Lung (tissue), 12 donors: ENCODE results near the gene EHD3. TPM values are rescaled to one million over a fixed set of nuclear protein-coding genes. Genes with fewer than 3 reads are reported as not detected.

Experiments used
- ATAC-seq: fragments of 200-7000 bp; cut with Tn5 transposase; one replicate; pipeline ENCODE4 v1.9.1; 2020; ENCODE audit warnings: moderate number of reproducible peaks; ENCODE audit not compliant: insufficient read depth, low FRiP score
- DNase-seq, 3 donors: peaks; one replicate each; pipeline ENCODE4 v3.0.0-alpha.2; 2013 to 2017
- H3K27ac ChIP-seq, 2 donors: one replicate each; pipeline ENCODE4 v1.5.1; 2013; ENCODE audit warnings: mild to moderate bottlenecking in 2 of 2, moderate library complexity in 2 of 2, control low read depth in 1 of 2, inconsistent platforms in 1 of 2, low read depth in 1 of 2, low read length in 1 of 2
- H3K27me3 ChIP-seq, 3 donors: one replicate each; pipeline ENCODE4 v1.5.1; 2013; ENCODE audit warnings: low read length in 2 of 3; ENCODE audit not compliant: control insufficient read depth in 3 of 3, insufficient read depth in 3 of 3
- H3K36me3 ChIP-seq, 4 donors: one replicate each; pipeline ENCODE4 v1.5.1; 2013; ENCODE audit warnings: low read length in 4 of 4, mild to moderate bottlenecking in 1 of 4, moderate library complexity in 1 of 4; ENCODE audit not compliant: control insufficient read depth in 4 of 4, insufficient read depth in 4 of 4
- H3K4me1 ChIP-seq, 5 donors: one replicate each; pipeline ENCODE4 v1.5.1; 2013; ENCODE audit warnings: low read length in 5 of 5, mild to moderate bottlenecking in 2 of 5, moderate library complexity in 1 of 5; ENCODE audit not compliant: control insufficient read depth in 5 of 5, insufficient read depth in 5 of 5
- H3K4me3 ChIP-seq: one replicate; pipeline ENCODE4 v1.5.1; 2013; ENCODE audit warnings: mild to moderate bottlenecking, control low read depth, moderate library complexity
- H3K9ac ChIP-seq, 2 donors: one replicate each; pipeline ENCODE4 v1.5.1; 2013; ENCODE audit warnings: low read length in 2 of 2, control low read depth in 1 of 2; ENCODE audit not compliant: insufficient read depth in 1 of 2
- H3K9me3 ChIP-seq, 4 donors: one replicate each; pipeline ENCODE4 v1.5.1; 2013; ENCODE audit warnings: low read length in 3 of 4, mild to moderate bottlenecking in 1 of 4, moderate library complexity in 1 of 4; ENCODE audit not compliant: control insufficient read depth in 4 of 4, insufficient read depth in 3 of 4
- WGBS, 2 donors: extraction: QIAGEN DNeasy Blood & Tissue Kit; methylation state at CpG; one replicate each; pipeline ENCODE4 v1.1.7; 2013; 5-methylcytosine and 5-hydroxymethylcytosine counted together
- polyA plus RNA-seq, 2 donors: library from polyadenylated mRNA; stranded (reverse); fragments of 200-250 nt; gene quantifications; one replicate each; pipeline ENCODE4 v1.2.1, GENCODE V29; 2013
- total RNA-seq, 2 donors: library from RNA; depleted of rRNA in 1 of 2; stranded (reverse); fragments of >200 nt in 1 of 2; gene quantifications; one replicate each; pipeline ENCODE4 v1.2.1, GENCODE V29; 2014 to 2021
- TF ChIP-seq, protein P1 (sequence below): IDR thresholded peaks from 2 replicates; pipeline ENCODE4 v1.5.1; 2012; ENCODE audit warnings: mild to moderate bottlenecking; ENCODE audit errors: control extremely low read depth, extremely low read depth
- donor health status: control.
- donor health status: control.
- donor health status: Bipolar disorder and iron deficiency.
- donor health status: healthy.
- donor health status: DM: yes; HTN: yes; CAD: no.

EHD3 gene
- total and polyA plus RNA-seq, 4 donors, result 1.5 to 9.5 (median 5.1) TPM

DNA sequence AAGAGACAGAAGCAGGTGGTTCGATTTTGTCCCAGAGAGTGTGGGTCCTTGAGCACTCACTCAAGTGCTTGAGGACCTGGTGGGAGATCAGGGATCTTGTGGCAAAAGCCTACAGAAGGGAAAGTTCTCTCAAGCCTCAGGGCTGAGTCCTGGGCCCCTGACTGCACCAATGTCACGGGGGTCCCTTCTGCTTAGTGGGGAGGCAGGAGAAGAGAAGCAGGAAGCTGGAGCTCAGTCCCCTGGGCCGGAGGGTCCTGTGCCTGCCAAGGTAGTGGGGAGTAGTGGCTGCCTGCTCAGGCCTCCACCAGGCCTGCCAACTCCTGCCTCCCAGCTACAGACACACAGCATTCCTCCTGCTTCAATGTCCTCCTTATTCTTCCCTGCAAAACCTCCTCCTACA lies 28.3 kb upstream of the EHD3 start:
- Histone ChIP-seq H3K9me3 (no peaks in the 10 kb centered on the region), H3K36me3 (no peaks in the 10 kb centered on the region), H3K9ac (no peak overlapping the region), H3K4me3 (no peak overlapping the region), H3K27ac (no peak overlapping the region), H3K27me3 (no peaks in the 10 kb centered on the region), H3K4me1 (peaks cover 0 to 9% (median 0%) of the 10 kb centered on the region in 5 donors)
- 79 to 87% methylated on average over 3 of the region's 3 CpGs for WGBS, 2 donors
- TF ChIP-seq, protein P1, sequence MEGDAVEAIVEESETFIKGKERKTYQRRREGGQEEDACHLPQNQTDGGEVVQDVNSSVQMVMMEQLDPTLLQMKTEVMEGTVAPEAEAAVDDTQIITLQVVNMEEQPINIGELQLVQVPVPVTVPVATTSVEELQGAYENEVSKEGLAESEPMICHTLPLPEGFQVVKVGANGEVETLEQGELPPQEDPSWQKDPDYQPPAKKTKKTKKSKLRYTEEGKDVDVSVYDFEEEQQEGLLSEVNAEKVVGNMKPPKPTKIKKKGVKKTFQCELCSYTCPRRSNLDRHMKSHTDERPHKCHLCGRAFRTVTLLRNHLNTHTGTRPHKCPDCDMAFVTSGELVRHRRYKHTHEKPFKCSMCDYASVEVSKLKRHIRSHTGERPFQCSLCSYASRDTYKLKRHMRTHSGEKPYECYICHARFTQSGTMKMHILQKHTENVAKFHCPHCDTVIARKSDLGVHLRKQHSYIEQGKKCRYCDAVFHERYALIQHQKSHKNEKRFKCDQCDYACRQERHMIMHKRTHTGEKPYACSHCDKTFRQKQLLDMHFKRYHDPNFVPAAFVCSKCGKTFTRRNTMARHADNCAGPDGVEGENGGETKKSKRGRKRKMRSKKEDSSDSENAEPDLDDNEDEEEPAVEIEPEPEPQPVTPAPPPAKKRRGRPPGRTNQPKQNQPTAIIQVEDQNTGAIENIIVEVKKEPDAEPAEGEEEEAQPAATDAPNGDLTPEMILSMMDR, result no peak
- no peak for ATAC-seq
- DNase-seq, result no peak

DNA sequence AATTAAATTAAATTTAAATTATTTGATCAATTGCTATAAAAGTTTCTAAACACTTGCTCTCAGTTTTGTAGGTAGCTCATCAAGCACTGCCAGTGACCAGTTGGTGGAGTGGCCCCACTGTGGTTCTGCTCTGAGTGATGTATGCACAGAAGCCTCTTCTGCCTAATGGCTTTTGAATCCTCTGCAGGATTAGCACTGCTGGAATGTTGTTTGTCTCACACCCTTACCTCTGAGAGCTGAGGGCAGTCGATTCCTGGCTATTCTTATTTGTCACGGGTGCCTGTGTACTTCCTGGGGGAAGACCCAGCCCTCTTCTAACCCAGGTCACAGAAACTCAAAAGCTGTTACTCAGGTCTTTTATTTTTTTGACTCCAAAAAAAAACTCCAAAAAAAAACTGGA lies 26.2 kb upstream of the EHD3 start:
- peaks cover 0 to 1% (median 0%) of the 10 kb centered on the region in 5 donors for H3K4me1 ChIP-seq
- no peak overlapping the region for H3K9ac ChIP-seq
- no peaks in the 10 kb centered on the region for H3K9me3 ChIP-seq
- H3K4me3 ChIP-seq, result no peak overlapping the region
- TF ChIP-seq, protein P1, result no peak
- H3K27ac ChIP-seq, result no peak overlapping the region
- no peak for ATAC-seq
- no peak for DNase-seq
- H3K36me3 ChIP-seq, result no peaks in the 10 kb centered on the region
- WGBS, 2 donors, result 43 to 68% methylated on average over 2 of the region's 2 CpGs
- H3K27me3 ChIP-seq, result no peaks in the 10 kb centered on the region

DNA sequence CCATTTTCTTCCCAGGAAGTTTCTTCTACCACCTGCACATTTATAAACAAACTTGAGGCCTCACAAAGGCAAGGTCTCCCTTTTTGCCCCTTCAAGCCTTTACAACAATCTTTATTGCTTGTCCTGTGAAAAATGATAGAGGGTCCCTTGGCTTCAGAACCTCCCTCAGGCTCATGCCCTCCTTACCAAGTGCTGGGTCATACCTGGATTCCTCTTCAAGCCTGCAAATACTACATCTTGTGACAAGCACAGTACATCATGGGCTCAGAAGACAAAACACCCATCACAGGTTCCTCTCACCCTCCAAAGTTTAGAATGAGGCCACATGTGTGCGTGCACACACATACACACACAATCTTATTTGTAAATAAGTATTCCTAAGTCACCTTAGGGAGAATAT lies 25.7 kb upstream of the EHD3 start:
- DNase-seq (no peak), ATAC-seq (no peak)
- no peaks in the 10 kb centered on the region for H3K9me3 ChIP-seq
- no peak overlapping the region for H3K27ac ChIP-seq
- H3K9ac ChIP-seq, result no peak overlapping the region
- 91 to 100% methylated on average over 1 of the region's 1 CpG for WGBS, 2 donors
- H3K36me3 ChIP-seq, result no peaks in the 10 kb centered on the region
- H3K27me3 ChIP-seq, result no peaks in the 10 kb centered on the region
- H3K4me1 ChIP-seq, result no peaks in the 10 kb centered on the region
- TF ChIP-seq, protein P1, result no peak
- H3K4me3 ChIP-seq, result no peak overlapping the region
